ENCODE data around the gene SLC44A3.
"Not testable (repeated sequence)": the region's sequence is repeated elsewhere in the genome, so short reads cannot be mapped to it uniquely, and the experiment has no call there.

SLC44A3 gene

DNA sequence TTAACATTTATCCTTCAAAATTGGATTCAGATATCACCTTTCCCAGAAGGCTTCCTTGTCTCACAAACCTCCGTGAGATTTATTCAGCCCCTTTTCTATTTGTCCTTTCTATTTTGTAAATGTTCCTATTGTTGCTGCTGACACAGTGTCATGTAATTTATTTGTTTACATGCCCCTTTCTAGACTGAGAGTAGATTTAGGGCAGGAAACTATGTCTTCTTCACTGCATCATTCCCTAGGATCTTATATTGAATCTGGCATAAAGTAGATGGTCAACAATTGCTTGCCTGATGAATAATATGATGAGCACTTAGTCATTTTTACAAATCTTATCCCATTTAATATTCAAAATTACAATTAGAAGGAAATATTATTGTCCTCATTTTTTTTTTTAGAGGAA, 114.9 kb downstream of the SLC44A3 start:
- Histone ChIP-seq H3K4me3 (no peak overlapping the region), H3K27me3 (ENCODE audit: low read depth) (no peaks in the 10 kb centered on the region), H3K36me3 (replicated peaks) (no peaks in the 10 kb centered on the region), H3K9me3 (no peaks in the 10 kb centered on the region), H3K4me1 (peaks cover 59% of the 10 kb centered on the region)
- in situ Hi-C loops (cut with MboI; ENCODE audit: low sequenced_read_pairs): no loop called here
- DNase-seq (ENCODE audit: low spot score in 2 of 2): no peak

DNA sequence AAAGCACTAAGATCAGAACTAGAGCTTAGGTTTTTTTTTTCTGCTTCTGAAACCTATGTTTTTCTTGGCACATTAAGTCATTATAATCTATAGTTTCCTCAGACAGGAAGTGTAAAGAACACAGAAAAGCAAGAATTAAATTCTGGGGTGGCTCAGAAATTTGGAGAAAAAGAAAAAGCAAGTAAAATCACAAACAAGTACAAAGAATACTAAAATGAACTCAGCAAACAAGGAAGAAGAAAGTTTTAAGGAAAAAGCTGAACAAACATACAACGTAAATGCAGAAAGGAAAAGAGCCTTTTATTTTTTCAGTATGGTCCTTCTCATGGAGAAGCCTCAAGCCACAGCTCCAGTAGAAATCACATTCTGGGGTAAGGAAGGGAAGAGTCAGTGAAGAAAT, 115.3 kb downstream of the SLC44A3 start:
- Histone ChIP-seq H3K4me3 (no peak overlapping the region), H3K27me3 (ENCODE audit: low read depth) (no peaks in the 10 kb centered on the region), H3K4me1 (peaks cover 62% of the 10 kb centered on the region), H3K36me3 (replicated peaks) (no peaks in the 10 kb centered on the region), H3K9me3 (no peaks in the 10 kb centered on the region)
- DNase-seq (ENCODE audit: low spot score in 2 of 2): no peak
- in situ Hi-C loops (cut with MboI; ENCODE audit: low sequenced_read_pairs): no loop called here

DNA sequence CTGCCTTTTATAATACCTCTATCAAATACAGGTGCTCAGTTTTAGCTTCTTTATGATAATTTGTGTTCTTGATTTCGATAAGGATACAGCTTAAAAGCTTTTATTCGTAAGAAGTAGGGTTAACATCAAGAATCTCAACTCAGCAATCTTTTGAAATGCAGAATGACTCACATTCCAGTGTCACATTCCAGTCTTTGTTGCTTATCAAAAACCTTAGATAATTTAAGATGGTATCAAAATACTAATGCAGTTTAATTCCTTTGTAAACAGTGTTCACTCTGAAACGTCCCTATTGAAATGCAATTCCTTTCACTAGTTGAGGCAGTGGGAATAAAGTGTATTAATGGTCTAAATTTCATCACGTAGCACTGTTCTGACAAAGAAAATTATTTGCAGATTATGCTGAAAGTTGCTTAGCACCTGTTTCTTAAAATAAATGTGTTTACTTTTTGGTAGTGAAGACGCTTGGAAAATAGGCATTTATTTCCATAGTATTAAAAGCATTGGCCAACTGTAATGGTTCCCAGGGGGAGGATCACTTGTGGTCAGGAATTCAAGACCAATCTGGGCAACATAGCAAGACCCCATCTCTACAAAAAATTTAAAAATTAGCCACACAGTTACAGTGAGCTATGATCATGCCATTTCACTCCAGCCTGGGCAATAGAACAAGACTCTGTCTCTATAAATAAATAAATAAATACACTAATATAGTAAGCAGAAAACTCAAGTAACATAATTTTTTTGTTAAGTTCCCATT, 116.9 kb downstream of the SLC44A3 start:
- Histone ChIP-seq H3K9me3 (no peaks in the 10 kb centered on the region), H3K4me3 (no peak overlapping the region), H3K4me1 (peaks cover 57% of the 10 kb centered on the region), H3K27me3 (ENCODE audit: low read depth) (no peaks in the 10 kb centered on the region), H3K36me3 (replicated peaks) (no peaks in the 10 kb centered on the region)
- DNase-seq (ENCODE audit: low spot score in 2 of 2): peak; percentile 61 to 100
- in situ Hi-C loops (cut with MboI; ENCODE audit: low sequenced_read_pairs): no loop called here

DNA sequence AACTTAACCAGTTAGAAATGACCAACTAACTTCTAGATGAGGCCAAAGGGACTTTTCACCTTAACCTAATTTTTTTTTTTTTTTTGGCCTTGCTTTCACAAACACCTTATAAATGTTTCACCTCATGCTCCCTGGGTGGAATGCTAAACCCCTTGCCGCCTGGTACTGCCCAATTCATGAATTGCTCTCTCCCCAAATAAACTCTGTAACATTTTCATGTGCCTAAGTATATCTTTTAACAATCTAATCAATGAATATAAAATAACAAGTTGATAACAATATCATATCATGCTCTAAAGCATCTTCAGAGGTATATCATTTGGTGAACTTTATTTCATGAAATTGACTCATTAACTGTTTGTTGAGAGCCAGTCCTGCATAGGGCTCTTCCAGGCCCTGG, 117.7 kb downstream of the SLC44A3 start:
- peaks cover 57% of the 10 kb centered on the region for H3K4me1 ChIP-seq
- no peaks in the 10 kb centered on the region for H3K27me3 ChIP-seq (ENCODE audit: low read depth)
- no peaks in the 10 kb centered on the region for H3K36me3 ChIP-seq (replicated peaks)
- no peak for DNase-seq (ENCODE audit: low spot score in 2 of 2)
- H3K9me3 ChIP-seq: no peaks in the 10 kb centered on the region
- H3K4me3 ChIP-seq: no peak overlapping the region
- in situ Hi-C loops (cut with MboI; ENCODE audit: low sequenced_read_pairs): no loop called here

DNA sequence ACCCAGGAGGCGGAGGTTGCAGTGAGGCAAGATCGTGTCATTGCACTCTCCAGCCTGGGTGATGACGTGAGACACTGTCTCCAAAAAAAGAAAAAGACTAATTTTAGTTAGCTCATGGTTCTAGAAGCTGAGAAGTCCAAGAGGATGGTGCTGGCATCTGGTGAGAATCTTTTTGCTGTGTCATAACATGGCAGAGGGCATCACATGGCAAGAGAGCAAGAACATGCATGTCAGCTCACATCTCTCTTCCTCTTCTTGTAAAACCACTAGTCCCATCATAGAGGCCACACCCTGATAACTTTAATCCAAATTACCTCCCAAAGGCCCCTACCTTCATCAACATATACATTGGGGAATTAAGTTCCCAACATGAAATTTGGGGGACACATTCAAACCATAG, 120.6 kb downstream of the SLC44A3 start:
- no peaks in the 10 kb centered on the region for H3K9me3 ChIP-seq
- no peak for DNase-seq (ENCODE audit: low spot score in 2 of 2)
- no peaks in the 10 kb centered on the region for H3K36me3 ChIP-seq (replicated peaks)
- in situ Hi-C loops (cut with MboI; ENCODE audit: low sequenced_read_pairs): no loop called here
- peaks cover 39% of the 10 kb centered on the region for H3K4me1 ChIP-seq
- no peaks in the 10 kb centered on the region for H3K27me3 ChIP-seq (ENCODE audit: low read depth)
- H3K4me3 ChIP-seq: no peak overlapping the region

DNA sequence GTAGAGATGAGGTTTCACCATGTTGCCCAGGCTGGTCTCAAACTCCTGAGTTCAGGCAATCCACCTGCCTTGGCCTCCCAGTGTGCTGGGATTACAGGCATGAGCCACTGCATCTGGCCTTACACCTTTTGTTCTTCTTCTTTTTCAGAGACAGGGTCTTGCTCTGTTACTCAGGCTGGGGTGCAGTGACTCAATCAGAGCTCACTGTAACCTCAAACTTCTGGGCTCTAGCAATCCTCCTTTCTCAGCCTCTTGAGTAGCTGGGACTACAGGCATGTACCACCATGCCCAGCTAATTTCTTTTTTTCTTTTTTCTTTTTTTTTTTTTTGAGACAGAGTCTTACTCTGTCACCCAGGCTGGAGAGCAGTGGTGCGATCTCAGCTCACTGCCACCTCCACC, 121.3 kb downstream of the SLC44A3 start:
- in situ Hi-C loops (cut with MboI; ENCODE audit: low sequenced_read_pairs); H3K36me3 ChIP-seq (replicated peaks); DNase-seq (ENCODE audit: low spot score in 2 of 2); H3K9me3 ChIP-seq; H3K27me3 ChIP-seq (ENCODE audit: low read depth); H3K4me3 ChIP-seq: not testable (repeated sequence)
- peaks cover 32% of the 10 kb centered on the region for H3K4me1 ChIP-seq

DNA sequence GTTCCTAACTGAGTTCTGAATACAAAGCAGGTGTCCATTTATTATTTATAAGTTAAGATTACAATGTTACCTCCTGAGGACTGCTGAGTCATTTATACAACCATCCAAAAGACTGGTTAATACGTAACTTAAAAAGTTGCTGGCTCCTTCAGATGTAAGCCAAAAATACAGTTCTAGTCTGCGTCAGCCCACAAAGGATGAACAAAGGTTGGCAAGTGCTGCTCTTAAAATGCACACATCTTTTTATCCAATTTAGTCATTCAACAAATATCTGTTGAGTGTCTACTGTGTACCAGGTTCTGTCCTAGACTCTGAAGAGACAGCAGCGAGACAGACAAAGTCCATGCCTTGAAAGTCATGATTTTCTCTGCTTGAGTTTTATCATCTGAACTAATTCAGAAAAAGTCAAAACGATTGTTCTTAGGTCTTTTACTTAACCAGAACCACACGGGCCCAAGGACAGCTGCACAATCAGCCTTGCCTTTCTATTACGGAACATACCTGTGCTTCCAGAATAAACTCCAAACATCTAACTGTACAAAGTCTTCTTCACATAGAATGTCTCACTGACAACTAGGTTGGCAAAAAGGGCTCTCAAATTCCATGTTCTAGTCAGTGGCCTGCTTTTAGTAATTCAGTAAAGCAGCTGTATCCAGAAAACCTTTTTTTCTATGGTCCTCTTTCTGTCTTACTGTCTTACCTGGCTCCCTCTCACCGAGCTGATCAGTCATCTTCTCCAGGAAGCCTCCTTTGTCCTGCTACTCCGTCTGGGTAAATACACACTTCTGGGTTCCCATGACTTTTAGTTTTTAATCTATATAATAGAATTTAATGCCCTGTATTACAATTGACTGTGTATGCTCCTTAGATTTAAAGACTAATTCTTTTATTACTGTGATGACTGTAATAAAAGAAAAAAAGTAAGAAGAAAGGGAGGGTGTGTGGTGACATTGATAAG, 122.3 kb downstream of the SLC44A3 start:
- no peaks in the 10 kb centered on the region for H3K36me3 ChIP-seq (replicated peaks)
- no peaks in the 10 kb centered on the region for H3K27me3 ChIP-seq (ENCODE audit: low read depth)
- H3K4me3 ChIP-seq: no peak overlapping the region
- no peaks in the 10 kb centered on the region for H3K9me3 ChIP-seq
- H3K4me1 ChIP-seq: peaks cover 25% of the 10 kb centered on the region
- DNase-seq (ENCODE audit: low spot score in 2 of 2): no peak
- in situ Hi-C loops (cut with MboI; ENCODE audit: low sequenced_read_pairs): no loop called here

All from HAP-1 (cell line).